ENCODE results near the gene ACTMAP. TPM values are rescaled to one million over a fixed set of nuclear protein-coding genes. Genes with fewer than 3 reads are reported as not detected.
A peak's percentile ranks its signal among the peaks of the same experiment; 100 is the strongest.

Gene ACTMAP
- total and polyA plus RNA-seq, 9 donors: 2.1 to 6.5 (median 3.7) TPM

GRCh38 chr19:40714441-40715299 is 35.6 kb downstream of the ACTMAP start:
- peak; percentile 92 to 97 (median 95) for DNase-seq
- Histone ChIP-seq H3K4me3 (peak overlapping the region; percentile 45), H3K36me3 (no peaks in the 10 kb centered on the region), H3K9me3 (no peaks in the 10 kb centered on the region), H3K27ac (peak overlapping the region; percentile 95 to 96), H3K4me1 (ENCODE audit: insufficient read depth) (peaks cover 8% of the 10 kb centered on the region), H3K27me3 (no peaks in the 10 kb centered on the region)
- intact Hi-C loops (cut with DNase I): loop anchor here in 2 of 4 donors (5.0 to 10.0 kb wide), 2 partner anchors 52 to 90 kb away; no protein-coding TSS in a partner anchor
- 2% methylated on average over 31 of the region's 31 CpGs for WGBS, 3 donors
- peak; percentile 14 for TF ChIP-seq POLR2A (IDR thresholded peaks at IDR 0.05)
- TF ChIP-seq EP300 (IDR thresholded peaks at IDR 0.05): no peak

DNA sequence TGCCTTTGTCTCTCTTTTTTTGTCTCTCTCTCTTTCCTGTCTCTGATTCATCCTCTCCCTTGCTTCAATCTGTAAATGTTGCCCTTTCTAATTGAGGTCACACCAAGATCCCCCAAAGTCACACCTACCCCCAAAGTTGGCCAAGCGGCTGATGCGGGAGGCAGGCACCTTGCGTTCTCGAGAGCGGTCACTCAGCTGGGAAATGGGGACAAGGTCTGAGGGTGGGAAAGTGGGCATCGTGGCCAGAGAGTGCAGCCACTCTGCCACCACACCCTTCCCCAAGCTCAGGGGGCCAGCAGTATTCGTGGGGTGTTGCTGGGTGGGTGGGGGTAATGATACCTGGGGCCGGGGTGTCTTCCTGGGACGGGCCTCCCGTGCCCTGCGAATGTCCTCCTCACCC is 36.3 kb downstream of the ACTMAP start:
- Histone ChIP-seq H3K27ac (peak overlapping the region; percentile 95 to 96), H3K27me3 (no peaks in the 10 kb centered on the region), H3K9me3 (no peaks in the 10 kb centered on the region), H3K36me3 (no peaks in the 10 kb centered on the region), H3K4me1 (ENCODE audit: insufficient read depth) (peaks cover 3% of the 10 kb centered on the region), H3K4me3 (no peak overlapping the region)
- WGBS, 3 donors: 80 to 86% (median 85%) methylated on average over 11 of the region's 11 CpGs
- intact Hi-C loops (cut with DNase I): loop anchor here in 2 of 4 donors (10.0 kb wide), 1 partner anchor 91 kb away; no protein-coding TSS in a partner anchor
- DNase-seq: peak in 1 of 5 donors; percentile 44
- TF ChIP-seq CTCF (IDR thresholded peaks at IDR 0.05): no peak
- no peak for TF ChIP-seq EP300 (IDR thresholded peaks at IDR 0.05)
- no peak for TF ChIP-seq POLR2A (IDR thresholded peaks at IDR 0.05)

DNA sequence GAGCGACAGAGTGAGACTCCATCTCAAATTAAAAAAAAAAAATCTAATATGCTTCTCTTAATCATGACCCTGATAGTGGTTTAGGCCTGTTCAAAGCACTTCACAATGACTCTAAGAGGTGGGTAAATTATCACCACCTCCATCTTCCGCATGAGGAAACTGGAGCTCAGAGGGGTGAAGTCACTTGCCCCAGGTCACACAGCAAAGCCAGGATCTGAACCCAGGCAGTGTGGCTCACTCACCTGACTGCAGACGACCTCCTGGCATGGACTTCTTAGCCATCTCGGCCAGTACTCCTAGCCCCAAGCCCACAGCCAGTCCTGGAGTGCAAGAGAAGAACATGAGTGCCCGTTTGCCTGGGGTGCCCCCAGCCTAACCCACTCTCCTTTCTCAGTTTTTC is 40.5 kb downstream of the ACTMAP start:
- no peak overlapping the region for H3K27ac ChIP-seq
- intact Hi-C loops (cut with DNase I): loop anchor here in 2 of 4 donors (10.0 kb wide), 1 partner anchor 95 kb away; no protein-coding TSS in a partner anchor
- WGBS, 3 donors: 88 to 94% (median 92%) methylated on average over 5 of the region's 5 CpGs
- no peaks in the 10 kb centered on the region for H3K36me3 ChIP-seq
- H3K27me3 ChIP-seq: no peaks in the 10 kb centered on the region
- peaks cover 3% of the 10 kb centered on the region for H3K4me1 ChIP-seq (ENCODE audit: insufficient read depth)
- TF ChIP-seq EP300 (IDR thresholded peaks at IDR 0.05) (no peak), CTCF (IDR thresholded peaks at IDR 0.05) (no peak)
- no peaks in the 10 kb centered on the region for H3K9me3 ChIP-seq
- DNase-seq: no peak
- H3K4me3 ChIP-seq: no peak overlapping the region

- H3K4me1 ChIP-seq (ENCODE audit: insufficient read depth): no peaks in the 10 kb centered on the region
- no peak for DNase-seq
- no peaks in the 10 kb centered on the region for H3K36me3 ChIP-seq
- no peak overlapping the region for H3K27ac ChIP-seq
- TF ChIP-seq POLR2A (IDR thresholded peaks at IDR 0.05): no peak
- TF ChIP-seq EP300 (IDR thresholded peaks at IDR 0.05): no peak
- TF ChIP-seq CTCF (IDR thresholded peaks at IDR 0.05): no peak
- no peak overlapping the region for H3K4me3 ChIP-seq
- WGBS, 3 donors: 95 to 99% (median 96%) methylated on average over 7 of the region's 7 CpGs
- H3K27me3 ChIP-seq: no peaks in the 10 kb centered on the region
- intact Hi-C loops (cut with DNase I): no loop called here
- H3K9me3 ChIP-seq: no peaks in the 10 kb centered on the region
Measured at GRCh38 chr19:40707615-40708014, 42.7 kb downstream of the ACTMAP start.

All from ovary (tissue), 9 donors.